IMR-90 (cell line): ENCODE data around the gene TGM5.

ENCODE experiments used
- CTCF ChIP-seq: conservative IDR thresholded peaks from 2 replicates; pipeline ENCODE4 v1.5.1; 2012; ENCODE audit warnings: mild to moderate bottlenecking, low read depth, low read length, improper control_type of control experiment
- MXI1 ChIP-seq: IDR thresholded peaks from 2 replicates; pipeline ENCODE4 v1.6.1; 2012; ENCODE audit warnings: low read depth, mild to moderate bottlenecking, low read length, moderate library complexity, borderline replicate concordance
- SMC3 ChIP-seq: fragments of 150-350 bp; IDR thresholded peaks from 2 replicates; pipeline ENCODE4 v1.6.1; 2016; ENCODE audit warnings: low read depth, mild to moderate bottlenecking, antibody characterized with exemption, low read length, moderate library complexity

DNA sequence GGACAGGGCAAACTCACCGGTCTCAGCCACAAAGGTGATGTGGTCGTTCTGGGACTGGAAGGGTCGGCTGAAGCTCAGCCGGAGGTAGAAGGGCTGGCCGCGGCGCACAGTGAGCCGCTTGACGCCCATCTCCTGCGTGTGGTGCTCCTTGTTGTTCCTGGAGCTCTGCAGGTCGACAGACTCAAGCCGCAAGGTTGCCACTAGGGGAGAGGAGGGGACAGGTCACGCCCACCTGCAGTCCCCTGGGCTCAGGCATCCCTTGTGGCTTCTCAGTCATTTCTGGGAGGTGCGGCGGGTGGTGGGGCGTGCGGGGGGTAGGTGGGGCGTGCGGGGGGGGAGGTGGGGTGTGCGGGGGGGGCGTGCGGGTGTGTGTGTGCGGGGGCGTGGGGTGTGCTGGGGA is 26.7 kb upstream of the TGM5 start:
- TF ChIP-seq CTCF: no peak
- TF ChIP-seq MXI1: no peak
- no peak for TF ChIP-seq SMC3
